Ureter (tissue), 1 donor: Measurements from ENCODE around the gene LRRC4. TPM values are rescaled to one million over a fixed set of nuclear protein-coding genes. Genes with fewer than 3 reads are reported as not detected.

Experiments used
- DNase-seq: peaks from one replicate; pipeline ENCODE4 v3.0.0-alpha.2; 2020; ENCODE audit warnings: low spot score
- total RNA-seq: library from RNA; stranded (reverse); gene quantifications from one replicate; pipeline ENCODE4 v1.2.4, GENCODE V29; 2023
- donor health status: DM: yes; HTN: yes; CAD: no.

Gene LRRC4, protein sequence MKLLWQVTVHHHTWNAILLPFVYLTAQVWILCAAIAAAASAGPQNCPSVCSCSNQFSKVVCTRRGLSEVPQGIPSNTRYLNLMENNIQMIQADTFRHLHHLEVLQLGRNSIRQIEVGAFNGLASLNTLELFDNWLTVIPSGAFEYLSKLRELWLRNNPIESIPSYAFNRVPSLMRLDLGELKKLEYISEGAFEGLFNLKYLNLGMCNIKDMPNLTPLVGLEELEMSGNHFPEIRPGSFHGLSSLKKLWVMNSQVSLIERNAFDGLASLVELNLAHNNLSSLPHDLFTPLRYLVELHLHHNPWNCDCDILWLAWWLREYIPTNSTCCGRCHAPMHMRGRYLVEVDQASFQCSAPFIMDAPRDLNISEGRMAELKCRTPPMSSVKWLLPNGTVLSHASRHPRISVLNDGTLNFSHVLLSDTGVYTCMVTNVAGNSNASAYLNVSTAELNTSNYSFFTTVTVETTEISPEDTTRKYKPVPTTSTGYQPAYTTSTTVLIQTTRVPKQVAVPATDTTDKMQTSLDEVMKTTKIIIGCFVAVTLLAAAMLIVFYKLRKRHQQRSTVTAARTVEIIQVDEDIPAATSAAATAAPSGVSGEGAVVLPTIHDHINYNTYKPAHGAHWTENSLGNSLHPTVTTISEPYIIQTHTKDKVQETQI
- total RNA-seq, result 1.3 TPM

DNA sequence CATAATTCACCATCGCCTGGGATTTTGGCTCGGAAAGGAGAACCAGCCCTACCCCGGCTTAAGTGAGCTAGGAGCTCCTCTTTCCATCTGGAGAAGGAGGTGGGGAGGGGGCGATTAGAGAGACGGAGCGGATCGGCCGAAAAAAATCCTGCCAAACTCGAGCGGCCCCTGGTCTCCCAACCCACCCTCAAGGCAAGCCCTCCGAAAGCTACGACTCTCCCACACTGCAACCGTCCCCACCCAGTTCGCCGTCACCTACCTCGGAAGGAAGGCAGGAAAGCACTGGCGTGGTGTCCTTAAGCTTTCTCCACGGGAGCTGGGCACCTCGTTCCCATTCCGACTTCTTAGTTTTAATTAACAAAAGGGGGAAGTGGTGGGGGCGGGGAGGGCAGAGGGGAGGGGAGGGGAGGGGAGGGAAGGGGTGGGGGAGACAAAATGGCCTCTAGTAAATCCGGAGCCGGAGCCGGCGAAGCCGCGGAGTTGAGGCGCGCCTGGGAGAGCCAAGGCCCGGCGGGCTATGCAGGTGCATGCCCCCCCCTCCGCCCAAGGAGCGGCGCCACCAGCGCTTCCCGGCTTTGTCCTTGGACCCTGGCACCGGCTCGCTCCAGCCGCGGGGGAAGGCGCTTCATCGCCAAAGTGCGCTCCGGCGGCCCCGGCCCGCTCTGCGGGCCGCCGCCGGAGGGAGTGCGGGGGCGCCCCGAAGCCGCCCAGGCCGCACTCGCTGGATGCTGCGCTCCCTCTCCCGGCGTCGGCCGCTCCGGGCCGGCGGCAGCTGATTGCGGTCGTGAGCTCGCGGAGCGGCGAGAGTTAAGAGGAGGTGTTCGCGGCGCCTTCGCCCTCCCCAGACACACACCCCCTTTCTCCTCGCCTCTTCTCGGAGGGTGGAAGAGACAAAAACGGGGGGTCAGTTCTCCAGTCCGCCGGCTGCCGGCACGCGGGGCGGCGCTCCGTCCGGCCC lies at the start of gene LRRC4:
Gene LRRC4, minus strand, starts transcription at position 784 of the 958 bp plus-strand sequence. CDS start 797 bp downstream, outside the sequence.
- no peak for DNase-seq

- DNase-seq, result no peak
These were observed 48.9 kb upstream of the LRRC4 start for GRCh38 chr7:128080169-128080568.

DNA sequence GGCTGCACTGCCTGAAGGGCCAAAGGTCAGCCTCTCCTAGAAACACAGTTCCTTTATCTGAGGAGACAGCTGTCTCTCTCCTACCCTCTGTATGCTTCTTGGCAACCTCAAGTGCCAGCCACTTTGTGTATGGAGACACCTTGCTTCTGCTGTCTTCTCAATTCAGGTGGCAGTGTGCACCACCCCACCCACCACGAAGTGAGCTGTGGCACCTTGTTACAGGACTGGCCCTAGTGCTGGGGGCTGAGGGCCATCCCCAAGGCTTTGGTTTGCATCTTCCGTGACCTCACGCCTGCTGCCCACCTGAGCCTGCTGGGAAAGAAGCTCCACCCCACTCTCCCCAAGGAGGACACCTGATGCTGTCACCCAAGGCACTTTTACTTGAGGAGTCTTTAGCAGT lies 47.1 kb upstream of the LRRC4 start:
- no peak for DNase-seq

DNA sequence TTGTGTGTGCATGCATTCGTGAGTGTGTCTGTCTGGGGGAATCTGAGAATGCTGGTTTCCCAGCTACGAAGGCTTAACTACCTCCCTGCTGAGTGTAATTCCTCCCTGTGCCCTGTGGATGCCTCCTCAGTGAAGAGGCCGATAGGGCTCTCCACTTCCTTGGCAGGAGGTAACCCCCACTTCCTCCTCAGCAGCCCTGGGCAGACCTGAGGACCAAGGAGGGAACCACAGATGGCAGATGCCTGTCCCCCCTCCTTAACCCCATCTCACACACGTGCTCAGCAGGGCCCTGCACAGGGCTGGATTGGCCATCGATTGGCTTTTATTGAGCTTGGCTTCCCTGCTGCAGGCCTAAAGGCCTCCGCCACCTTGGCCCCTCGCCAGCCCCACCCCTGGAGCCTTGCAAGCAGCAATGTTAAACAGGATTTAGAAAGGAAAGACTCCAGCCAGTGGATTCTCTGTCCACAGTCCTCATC lies 45.6 kb upstream of the LRRC4 start:
- peak; percentile 64 for DNase-seq

GRCh38 chr7:128076196-128076795 lies 45.1 kb upstream of the LRRC4 start:
- DNase-seq, result no peak

GRCh38 chr7:128075242-128076095 lies 44.2 kb upstream of the LRRC4 start:
- no peak for DNase-seq

- no peak for DNase-seq
These were observed 43.5 kb upstream of the LRRC4 start for GRCh38 chr7:128074736-128075135.

DNA sequence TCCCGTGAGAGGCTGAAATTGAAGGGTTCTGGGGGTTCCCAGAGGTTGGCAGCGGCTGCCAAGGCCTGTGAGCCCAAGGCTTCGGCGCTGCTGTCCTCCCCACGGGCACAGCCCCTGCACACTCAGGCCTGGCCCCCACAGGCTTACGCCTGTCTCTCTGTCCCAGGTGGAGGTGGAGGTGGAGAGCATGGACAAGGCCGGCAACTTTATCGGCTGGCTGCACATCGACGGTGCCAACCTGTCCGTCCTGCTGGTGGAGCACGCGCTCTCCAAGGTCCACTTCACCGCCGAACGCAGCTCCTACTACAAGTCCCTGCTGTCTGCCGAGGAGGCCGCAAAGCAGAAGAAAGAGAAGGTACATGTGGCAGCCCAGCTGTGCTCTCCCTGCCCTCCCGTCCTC lies 43.1 kb upstream of the LRRC4 start:
- no peak for DNase-seq

DNA sequence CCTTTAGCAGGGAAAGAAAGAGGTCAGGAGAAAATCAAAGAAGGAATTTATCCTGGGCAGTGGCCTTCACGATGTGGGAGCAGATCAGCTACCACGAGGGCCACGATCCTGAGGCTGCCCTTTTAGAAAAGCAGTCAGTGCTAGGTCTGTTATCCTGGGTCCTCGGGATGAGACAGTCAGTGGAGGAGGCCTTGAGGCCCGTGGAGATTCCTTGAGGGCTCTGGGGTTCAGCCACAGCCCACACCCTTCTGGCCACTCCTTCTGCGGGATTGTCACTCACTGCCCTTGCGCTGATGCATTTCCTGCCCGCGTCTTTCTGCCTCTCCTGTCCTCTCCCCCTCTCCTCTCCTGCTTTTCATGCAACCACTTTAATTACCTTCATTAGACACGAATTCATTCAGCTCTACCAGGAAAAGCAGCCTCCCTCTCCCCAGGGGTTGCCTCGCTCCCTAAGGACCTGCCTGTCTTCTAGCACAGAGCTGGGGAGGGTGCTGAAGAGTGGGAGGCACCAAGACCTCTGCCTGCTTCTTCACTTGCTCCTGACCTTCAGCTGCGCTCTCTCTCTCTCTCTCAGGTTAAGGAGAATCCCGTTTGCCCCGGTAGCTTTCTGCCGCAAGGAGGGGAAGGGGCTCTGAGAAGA lies 42.6 kb upstream of the LRRC4 start:
- no peak for DNase-seq

- DNase-seq, result no peak
These were observed 40.6 kb upstream of the LRRC4 start for GRCh38 chr7:128071801-128072200.

- no peak for DNase-seq
These were observed 40.1 kb upstream of the LRRC4 start for GRCh38 chr7:128071376-128071775.

GRCh38 chr7:128069373-128070364 lies 38.4 kb upstream of the LRRC4 start:
- DNase-seq, result no peak

DNA sequence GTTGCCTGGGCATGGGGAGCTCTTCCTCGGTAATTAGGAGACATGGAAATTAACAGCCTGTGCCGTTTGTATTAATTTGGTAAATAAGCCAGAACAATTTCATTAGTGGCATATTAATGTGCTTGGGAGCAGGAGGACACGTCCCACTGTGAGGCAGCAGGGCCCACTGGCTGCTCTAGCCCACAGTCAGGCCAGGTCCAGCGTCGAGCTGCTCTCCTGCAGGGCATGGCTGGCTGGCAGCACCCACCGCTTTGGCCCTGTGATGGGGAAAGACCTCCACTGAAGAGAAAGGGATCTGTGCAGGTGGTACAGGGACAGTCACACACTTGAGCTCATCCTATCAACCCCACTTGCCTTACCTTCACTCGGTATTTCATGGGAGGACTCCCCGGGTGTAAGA lies 37.5 kb upstream of the LRRC4 start:
- no peak for DNase-seq

GRCh38 chr7:128067983-128068382 lies 36.7 kb upstream of the LRRC4 start:
- no peak for DNase-seq

DNA sequence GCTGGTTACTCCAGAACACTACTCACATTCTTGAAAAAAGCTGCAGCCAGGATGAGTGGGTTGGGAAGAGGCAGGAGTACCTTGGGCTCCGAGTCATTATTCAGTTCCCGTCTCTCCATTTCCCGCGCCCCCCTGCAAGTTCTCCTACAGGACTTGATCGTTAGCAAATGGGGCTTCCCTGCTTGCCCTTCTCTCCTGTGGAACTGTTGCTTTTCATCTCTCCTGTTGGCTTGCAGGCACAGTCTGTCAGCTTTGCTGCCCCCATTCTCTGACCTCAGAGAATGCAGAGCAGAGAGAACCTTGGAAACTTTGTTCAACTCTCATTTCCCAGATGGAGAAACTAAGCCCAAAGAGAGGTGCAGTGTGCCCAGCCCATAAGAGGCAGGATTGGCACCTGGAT lies 35.6 kb upstream of the LRRC4 start:
- DNase-seq, result no peak

DNA sequence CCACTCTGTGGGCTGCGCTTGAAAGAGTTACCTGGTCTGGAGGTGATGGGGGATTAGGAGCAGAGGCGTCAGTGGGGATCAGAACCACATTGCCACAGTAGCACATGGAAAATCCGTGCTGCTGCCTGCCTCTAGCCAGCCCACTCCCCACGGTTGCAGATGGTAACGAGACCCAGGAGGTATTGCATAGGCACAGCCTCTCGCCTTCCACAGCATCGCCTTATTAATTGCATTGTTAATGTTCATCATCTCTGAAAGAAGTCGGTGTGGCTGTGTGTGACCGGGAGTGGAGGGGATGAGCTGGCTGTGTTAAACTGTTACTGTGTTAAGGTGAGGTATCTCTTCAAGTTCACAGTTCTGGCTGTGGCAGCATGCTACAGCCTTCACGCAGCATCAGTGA lies 35.2 kb upstream of the LRRC4 start:
- no peak for DNase-seq

GRCh38 chr7:128065872-128066271 lies 34.6 kb upstream of the LRRC4 start:
- DNase-seq, result no peak

GRCh38 chr7:128063088-128063487 lies 31.9 kb upstream of the LRRC4 start:
- DNase-seq, result no peak

DNA sequence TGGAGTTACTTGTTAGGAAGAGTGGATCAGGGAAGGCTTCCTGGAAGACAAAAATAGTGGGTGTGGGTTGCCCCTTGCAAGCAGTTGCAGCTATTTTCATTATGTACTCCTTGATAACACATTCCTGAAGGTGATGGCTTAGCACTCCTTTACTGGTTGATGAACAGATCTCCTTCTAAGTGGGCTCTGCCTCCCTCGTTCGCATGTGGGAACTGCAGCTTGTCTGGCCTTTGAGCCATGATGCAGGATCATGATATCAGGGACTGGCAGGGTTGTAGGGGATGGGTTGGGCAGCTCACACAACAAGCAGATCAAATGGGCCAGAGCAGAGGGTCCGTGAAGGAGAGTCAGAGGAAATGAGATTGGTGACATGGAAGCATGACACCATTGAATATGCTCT lies 28.8 kb upstream of the LRRC4 start:
- no peak for DNase-seq
